HFFc6 (cell line): Measurements from ENCODE around the gene RTN4RL1. TPM values are rescaled to one million over a fixed set of nuclear protein-coding genes. Genes with fewer than 3 reads are reported as not detected.

Source experiments
- DNase-seq: peaks from one replicate; pipeline ENCODE4 v3.0.0-alpha.2; 2018
- H3K27ac Mint-ChIP-seq: 2 replicates; pipeline ENCODE4 v1.8.0; 2020; ENCODE audit warnings: mild to moderate bottlenecking, mixed read lengths
- H3K27me3 Mint-ChIP-seq: 2 replicates; pipeline ENCODE4 v1.8.0; 2021; ENCODE audit warnings: mild to moderate bottlenecking, moderate library complexity, mixed read lengths; ENCODE audit not compliant: insufficient read depth
- H3K36me3 Mint-ChIP-seq: 2 replicates; pipeline ENCODE4 v1.8.0; 2021; ENCODE audit warnings: low read depth, mixed read lengths
- H3K4me1 Mint-ChIP-seq: 2 replicates; pipeline ENCODE4 v1.8.0; 2020; ENCODE audit warnings: low read depth, mixed read lengths
- H3K4me3 Mint-ChIP-seq: 2 replicates; pipeline ENCODE4 v1.8.0; 2020; ENCODE audit warnings: mild to moderate bottlenecking, moderate library complexity, mixed read lengths
- H3K9me3 Mint-ChIP-seq: 2 replicates; pipeline ENCODE4 v1.8.0; 2020; ENCODE audit warnings: mild to moderate bottlenecking, mixed read lengths
- total RNA-seq, 6 experiments: library from RNA; stranded (reverse); fragmentation: NEBNext Ultra II Directional; extraction: Animal tissue kit (Norgen Biotek cat#: 25700); gene quantifications; 2 replicates in 1 of 6; 3 replicates in 5 of 6; pipeline ENCODE4 v1.2.3, GENCODE V29; 2021
- TF ChIP-seq, protein P1 (sequence below): fragments of 200-600 bp; sonication (generic); IDR thresholded peaks from 2 replicates; pipeline ENCODE4 v1.5.0; 2021; ENCODE audit warnings: antibody characterized with exemption, mild to moderate bottlenecking

Gene RTN4RL1
- total RNA-seq, 6 experiments from 2014 or later, result 0.33 to 0.60 (median 0.39) TPM

DNA sequence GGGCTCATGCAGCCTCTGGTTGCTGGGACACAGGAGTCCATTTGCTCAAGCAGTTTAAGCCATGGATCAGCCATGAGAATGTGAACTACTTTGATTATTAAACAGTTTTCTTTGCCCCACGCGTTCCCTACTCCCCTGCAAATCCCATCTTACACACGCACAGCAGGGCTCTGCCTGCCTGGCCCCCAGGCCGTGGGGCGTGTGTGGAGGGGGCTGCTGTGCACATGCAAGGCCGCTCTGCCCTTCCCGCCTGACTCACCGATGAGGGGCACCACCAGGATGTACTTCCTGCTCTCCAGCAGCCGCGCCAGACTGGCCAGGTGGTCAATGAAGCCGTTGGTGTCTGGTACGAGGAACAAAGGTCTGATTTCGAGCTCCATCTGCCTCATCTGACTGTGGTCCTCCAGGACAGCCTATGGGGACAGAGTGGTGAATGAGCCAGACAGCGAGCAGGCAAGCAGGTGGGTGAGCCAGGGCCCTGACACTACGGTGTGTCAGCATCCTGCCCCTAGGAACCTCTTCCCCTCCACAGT, 43.5 kb upstream of the RTN4RL1 start:
- Mint-ChIP-seq H3K4me3 (peak overlapping the region; percentile 76), H3K27ac (peak overlapping the region; percentile 95), H3K27me3 (peaks cover 37% of the 10 kb centered on the region), H3K4me1 (peaks cover 94% of the 10 kb centered on the region), H3K9me3 (peaks cover 3% of the 10 kb centered on the region; the same call in 1 of the 2 replicates), H3K36me3 (peaks cover 54% of the 10 kb centered on the region)
- DNase-seq, result peak; percentile 53
- TF ChIP-seq, protein P1, sequence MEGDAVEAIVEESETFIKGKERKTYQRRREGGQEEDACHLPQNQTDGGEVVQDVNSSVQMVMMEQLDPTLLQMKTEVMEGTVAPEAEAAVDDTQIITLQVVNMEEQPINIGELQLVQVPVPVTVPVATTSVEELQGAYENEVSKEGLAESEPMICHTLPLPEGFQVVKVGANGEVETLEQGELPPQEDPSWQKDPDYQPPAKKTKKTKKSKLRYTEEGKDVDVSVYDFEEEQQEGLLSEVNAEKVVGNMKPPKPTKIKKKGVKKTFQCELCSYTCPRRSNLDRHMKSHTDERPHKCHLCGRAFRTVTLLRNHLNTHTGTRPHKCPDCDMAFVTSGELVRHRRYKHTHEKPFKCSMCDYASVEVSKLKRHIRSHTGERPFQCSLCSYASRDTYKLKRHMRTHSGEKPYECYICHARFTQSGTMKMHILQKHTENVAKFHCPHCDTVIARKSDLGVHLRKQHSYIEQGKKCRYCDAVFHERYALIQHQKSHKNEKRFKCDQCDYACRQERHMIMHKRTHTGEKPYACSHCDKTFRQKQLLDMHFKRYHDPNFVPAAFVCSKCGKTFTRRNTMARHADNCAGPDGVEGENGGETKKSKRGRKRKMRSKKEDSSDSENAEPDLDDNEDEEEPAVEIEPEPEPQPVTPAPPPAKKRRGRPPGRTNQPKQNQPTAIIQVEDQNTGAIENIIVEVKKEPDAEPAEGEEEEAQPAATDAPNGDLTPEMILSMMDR, result no peak

DNA sequence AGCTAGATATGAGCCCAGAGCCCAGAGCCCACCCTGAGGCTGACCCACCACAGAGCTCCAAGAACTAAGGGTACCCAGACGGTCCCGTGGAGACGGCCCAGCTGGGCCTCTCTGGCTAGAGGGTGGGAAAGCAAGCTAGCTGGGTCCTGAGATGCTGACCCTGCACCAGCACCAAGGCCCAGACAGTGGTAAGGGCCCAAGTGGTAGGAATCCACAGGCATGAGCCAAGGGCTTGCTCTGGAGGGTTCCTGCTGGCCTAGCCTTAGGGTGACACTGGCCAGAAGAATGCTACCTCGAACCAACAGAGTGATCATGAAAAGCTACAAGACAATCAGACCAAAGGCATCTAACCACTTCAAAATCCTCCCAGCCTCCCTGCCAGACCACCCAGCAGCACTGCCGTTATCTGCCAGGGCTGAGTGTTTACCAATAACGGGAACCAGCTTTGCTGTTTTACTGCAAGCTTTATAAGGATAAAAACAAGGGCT, 42.9 kb upstream of the RTN4RL1 start:
- TF ChIP-seq, protein P1, result peak; percentile 64
- peaks cover 54% of the 10 kb centered on the region for H3K36me3 Mint-ChIP-seq
- peaks cover 42% of the 10 kb centered on the region for H3K27me3 Mint-ChIP-seq
- H3K4me3 Mint-ChIP-seq, result peak overlapping the region; percentile 76
- DNase-seq, result peak; percentile 97
- peak overlapping the region; percentile 95 for H3K27ac Mint-ChIP-seq
- H3K9me3 Mint-ChIP-seq, result peaks cover 3% of the 10 kb centered on the region; the same call in 1 of the 2 replicates
- peaks cover 99% of the 10 kb centered on the region for H3K4me1 Mint-ChIP-seq

DNA sequence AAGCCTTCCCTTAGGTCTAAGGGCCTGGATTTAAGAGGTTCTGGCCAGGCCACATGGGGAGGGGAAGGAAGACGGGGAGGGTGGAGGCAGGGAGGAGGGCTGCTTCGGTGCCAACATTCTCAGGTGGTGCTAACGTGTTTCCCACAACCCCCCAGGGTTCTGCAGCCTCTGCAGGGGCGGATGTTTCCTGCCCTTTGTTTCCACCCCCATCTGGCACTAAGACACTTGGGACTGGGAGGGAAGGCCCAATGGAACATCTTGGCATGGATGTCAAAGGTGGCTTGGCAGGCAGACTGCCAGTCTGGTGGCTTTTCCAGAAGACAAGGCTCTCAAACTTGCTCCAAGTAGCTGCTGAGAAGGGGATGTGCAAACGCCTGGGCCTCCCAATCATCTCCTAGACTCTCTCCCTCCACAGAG, 42.5 kb upstream of the RTN4RL1 start:
- Mint-ChIP-seq H3K9me3 (peaks cover 3% of the 10 kb centered on the region; the same call in 1 of the 2 replicates), H3K27ac (peak overlapping the region; percentile 95), H3K4me3 (peak overlapping the region; percentile 76), H3K36me3 (peaks cover 54% of the 10 kb centered on the region), H3K4me1 (peaks cover 100% of the 10 kb centered on the region), H3K27me3 (peaks cover 44% of the 10 kb centered on the region)
- TF ChIP-seq, protein P1, result no peak
- DNase-seq, result no peak

DNA sequence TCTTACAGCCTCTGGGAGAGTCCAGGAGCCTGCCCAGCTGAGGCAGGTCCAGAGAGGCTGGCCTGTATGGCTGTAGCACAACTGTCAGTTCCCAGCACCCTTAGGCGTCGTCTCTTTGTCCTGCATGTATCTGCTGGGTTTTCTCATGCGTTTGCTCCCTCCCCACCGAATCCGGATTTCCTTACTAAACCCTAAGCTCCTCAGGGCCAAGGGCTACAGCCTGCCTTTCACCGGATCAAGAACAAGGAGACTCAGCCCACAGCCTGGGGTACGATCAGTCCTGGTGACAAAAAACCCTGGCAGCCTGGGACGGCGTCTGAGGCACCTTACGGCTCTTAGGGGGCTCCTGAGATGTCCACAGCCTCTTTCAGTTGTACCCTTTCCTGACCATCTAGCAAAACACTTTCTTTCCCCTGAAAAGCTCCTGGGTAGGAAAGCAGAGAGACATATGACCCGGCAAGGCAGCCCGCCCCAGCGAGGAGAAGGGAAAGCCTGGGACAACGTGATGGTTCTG, 42.0 kb upstream of the RTN4RL1 start:
- peaks cover 49% of the 10 kb centered on the region for H3K27me3 Mint-ChIP-seq
- TF ChIP-seq, protein P1, result no peak
- H3K27ac Mint-ChIP-seq, result peak overlapping the region; percentile 95
- H3K36me3 Mint-ChIP-seq, result peaks cover 50% of the 10 kb centered on the region
- peak overlapping the region; percentile 76 for H3K4me3 Mint-ChIP-seq
- H3K9me3 Mint-ChIP-seq, result peaks cover 3% of the 10 kb centered on the region; the same call in 1 of the 2 replicates
- no peak for DNase-seq
- peaks cover 100% of the 10 kb centered on the region for H3K4me1 Mint-ChIP-seq

DNA sequence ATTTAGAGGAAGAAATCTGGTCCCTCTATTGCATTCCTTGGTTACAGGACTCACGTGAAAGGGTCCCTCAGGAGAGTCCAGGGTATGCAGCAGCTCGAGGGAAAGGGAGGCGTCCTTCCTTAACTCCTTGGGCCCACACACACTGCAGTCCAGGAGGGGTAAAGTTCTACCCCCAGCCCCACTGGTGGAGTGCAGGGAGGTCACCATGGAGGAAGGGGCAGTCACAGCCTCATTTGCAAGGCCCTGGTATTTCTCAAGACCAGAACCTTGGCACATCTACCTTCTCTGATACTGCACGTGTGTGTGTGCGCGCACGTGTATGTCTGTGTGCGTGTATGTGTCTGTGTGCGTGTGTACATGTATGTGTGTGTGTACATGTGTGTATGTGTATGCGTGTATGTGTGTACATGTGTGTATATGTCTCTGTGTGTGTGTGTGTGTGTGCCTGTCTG, 40.8 kb upstream of the RTN4RL1 start:
- DNase-seq, result no peak
- TF ChIP-seq, protein P1, result no peak
- peak overlapping the region; percentile 76 for H3K4me3 Mint-ChIP-seq
- H3K9me3 Mint-ChIP-seq, result peaks cover 3% of the 10 kb centered on the region; the same call in 1 of the 2 replicates
- H3K27me3 Mint-ChIP-seq, result peaks cover 53% of the 10 kb centered on the region
- H3K27ac Mint-ChIP-seq, result peak overlapping the region; percentile 95
- peaks cover 100% of the 10 kb centered on the region for H3K4me1 Mint-ChIP-seq
- H3K36me3 Mint-ChIP-seq, result peaks cover 39% of the 10 kb centered on the region
